IMR-90 (cell line): ENCODE results near the gene OR1L1. TPM values are rescaled to one million over a fixed set of nuclear protein-coding genes. Genes with fewer than 3 reads are reported as not detected.

Experiments
- ATAC-seq: fragments of 200-7000 bp; cut with Tn5 transposase; 2 replicates; pipeline ENCODE4 v1.9.1; 2020; ENCODE audit warnings: low read depth, mild to moderate bottlenecking, moderate library complexity
- BruUV-seq: library from RNA; stranded (reverse); fragments of 400-500 nt; replicated peaks from 2 replicates; lab custom pipeline; 2021; lab: Mats Ljungman, UMichigan
- CTCF ChIA-PET: fragments of 300-600 bp; formaldehyde crosslinking; extraction: SDS; loops from one replicate; lab custom pipeline; 2021; ENCODE audit warnings: antibody characterized with exemption; lab: Yijun Ruan, JAX
- POLR2A ChIA-PET: fragments of 300-600 bp; sonication (Branson Sonifier 250); formaldehyde crosslinking; loops from one replicate; lab custom pipeline; 2022; ENCODE audit warnings: antibody characterized with exemption; ENCODE audit not compliant: unreplicated experiment; lab: Charles Lee
- DNase-seq: peaks from one replicate; pipeline ENCODE4 v3.0.0; 2013
- H2AFZ ChIP-seq: replicated peaks from 2 replicates; pipeline ENCODE3; 2013; ENCODE audit warnings: low read length, mild to moderate bottlenecking; ENCODE audit not compliant: poor library complexity
- H2AK5ac ChIP-seq: 2 replicates; pipeline ENCODE4 v1.6.1; 2013; ENCODE audit warnings: low read depth, low read length, inconsistent platforms
- H2AK9ac ChIP-seq: replicated peaks from 2 replicates; pipeline ENCODE3; 2013; ENCODE audit warnings: mild to moderate bottlenecking, low read depth, low read length, moderate library complexity; ENCODE audit not compliant: poor library complexity
- H2BK120ac ChIP-seq: 2 replicates; pipeline ENCODE4 v1.6.1; 2013; ENCODE audit warnings: low read depth, low read length, inconsistent platforms
- H2BK15ac ChIP-seq: 3 replicates; pipeline ENCODE4 v1.6.1; 2013; ENCODE audit warnings: low read depth, low read length, inconsistent platforms
- H2BK20ac ChIP-seq: 2 replicates; pipeline ENCODE4 v1.6.1; 2013; ENCODE audit warnings: low read depth, mild to moderate bottlenecking, inconsistent platforms, low read length, moderate library complexity
- H2BK5ac ChIP-seq: 2 replicates; pipeline ENCODE4 v1.6.1; 2013; ENCODE audit warnings: mild to moderate bottlenecking, low read depth, low read length, inconsistent platforms; ENCODE audit not compliant: poor library complexity, severe bottlenecking
- H3K14ac ChIP-seq: replicated peaks from 2 replicates; pipeline ENCODE4 v1.6.1; 2013; ENCODE audit warnings: low read depth, low read length, inconsistent platforms
- H3K18ac ChIP-seq: 2 replicates; pipeline ENCODE4 v1.6.1; 2013; ENCODE audit warnings: low read depth, low read length, control low read depth
- H3K23ac ChIP-seq: 2 replicates; pipeline ENCODE4 v1.6.1; 2013; ENCODE audit warnings: low read depth, low read length, inconsistent platforms
- H3K27ac ChIP-seq: 2 replicates; pipeline ENCODE4 v1.5.1; 2013; ENCODE audit warnings: mild to moderate bottlenecking, control low read depth, low read length; ENCODE audit not compliant: insufficient read depth
- H3K27me3 ChIP-seq: 2 replicates; pipeline ENCODE4 v1.6.1; 2013; ENCODE audit warnings: low read length; ENCODE audit not compliant: control insufficient read depth, insufficient read depth
- H3K36me3 ChIP-seq: 2 replicates; pipeline ENCODE4 v1.6.1; 2013; ENCODE audit warnings: low read length, mixed read lengths; ENCODE audit not compliant: control insufficient read depth, insufficient read depth
- H3K4ac ChIP-seq: 2 replicates; pipeline ENCODE4 v1.6.1; 2013; ENCODE audit warnings: low read depth, low read length, inconsistent platforms
- H3K4me1 ChIP-seq: 2 replicates; pipeline ENCODE4 v1.6.1; 2013; ENCODE audit warnings: low read length, mixed read lengths; ENCODE audit not compliant: control insufficient read depth, insufficient read depth
- H3K4me2 ChIP-seq: 2 replicates; pipeline ENCODE4 v1.6.1; 2013; ENCODE audit warnings: low read depth, mild to moderate bottlenecking, control low read depth, low read length, moderate library complexity
- H3K4me3 ChIP-seq: 2 replicates; pipeline ENCODE4 v1.5.1; 2013; ENCODE audit warnings: low read depth, mild to moderate bottlenecking, control low read depth, low read length, moderate library complexity; ENCODE audit not compliant: insufficient read depth
- H3K56ac ChIP-seq: 2 replicates; pipeline ENCODE4 v1.6.1; 2013; ENCODE audit warnings: low read length, inconsistent platforms; ENCODE audit not compliant: insufficient read depth; ENCODE audit errors: extremely low read depth
- H3K79me1 ChIP-seq, 2 experiments: 2 replicates each; pipeline ENCODE4 v1.6.1; 2013; ENCODE audit warnings: low read length in 2 of 2, inconsistent platforms in 1 of 2, low read depth in 1 of 2
- H3K9ac ChIP-seq: 2 replicates; pipeline ENCODE4 v1.6.1; 2013; ENCODE audit warnings: low read depth, low read length, control low read depth
- H3K9me1 ChIP-seq: 2 replicates; pipeline ENCODE4 v1.6.1; 2013; ENCODE audit warnings: low read length, inconsistent platforms; ENCODE audit not compliant: insufficient read depth
- H3K9me3 ChIP-seq: 2 replicates; pipeline ENCODE4 v1.6.1; 2013; ENCODE audit warnings: low read length; ENCODE audit not compliant: control insufficient read depth, insufficient read depth
- H4K20me1 ChIP-seq: 2 replicates; pipeline ENCODE4 v1.6.1; 2013; ENCODE audit warnings: low read length, inconsistent platforms; ENCODE audit not compliant: insufficient read depth
- H4K5ac ChIP-seq: 2 replicates; pipeline ENCODE4 v1.6.1; 2013; ENCODE audit warnings: mild to moderate bottlenecking, low read depth, low read length, control low read depth
- H4K8ac ChIP-seq, 2 experiments: 2 replicates each; pipeline ENCODE4 v1.6.1; 2013; ENCODE audit warnings: low read depth in 2 of 2, low read length in 2 of 2, control low read depth in 1 of 2, inconsistent platforms in 1 of 2
- H4K91ac ChIP-seq: 2 replicates; pipeline ENCODE4 v1.6.1; 2013; ENCODE audit warnings: low read depth, low read length, inconsistent platforms; ENCODE audit not compliant: insufficient read depth
- CHD1 ChIP-seq: IDR thresholded peaks from 2 replicates; pipeline ENCODE4 v1.6.1; 2012; ENCODE audit warnings: low read depth, low read length, improper control_type of control experiment
- CTCF ChIP-seq: conservative IDR thresholded peaks from 2 replicates; pipeline ENCODE4 v1.5.1; 2012; ENCODE audit warnings: mild to moderate bottlenecking, low read depth, low read length, improper control_type of control experiment
- ELK1 ChIP-seq: fragments of 150-350 bp; IDR thresholded peaks from 2 replicates; pipeline ENCODE4 v1.6.1; 2016; ENCODE audit warnings: low read depth, mild to moderate bottlenecking, low read length, moderate library complexity, borderline replicate concordance
- MAZ ChIP-seq: IDR thresholded peaks from 2 replicates; pipeline ENCODE4 v1.6.1; 2012; ENCODE audit warnings: low read depth, mild to moderate bottlenecking, low read length, improper control_type of control experiment, moderate library complexity, borderline replicate concordance
- MXI1 ChIP-seq: IDR thresholded peaks from 2 replicates; pipeline ENCODE4 v1.6.1; 2012; ENCODE audit warnings: low read depth, mild to moderate bottlenecking, low read length, moderate library complexity, borderline replicate concordance
- NFE2L2 ChIP-seq: fragments of 150-350 bp; IDR thresholded peaks from 2 replicates; pipeline ENCODE4 v1.6.1; 2016; ENCODE audit warnings: low read depth, mild to moderate bottlenecking, low read length
- POLR2A ChIP-seq: IDR thresholded peaks from 2 replicates; pipeline ENCODE4 v1.6.1; 2012; ENCODE audit warnings: mild to moderate bottlenecking, low read depth, low read length
- dilution Hi-C: fragments of 300-500 bp; cut with HindIII; formaldehyde crosslinking; loops from one replicate; pipeline ENCODE4 v1.14.3; 2018; ENCODE audit warnings: low sequenced_read_pairs; ENCODE audit not compliant: unreplicated experiment
- in situ Hi-C: fragments of 300-500 bp; cut with MboI; formaldehyde crosslinking; loops from 3 replicates; pipeline ENCODE4 v1.14.3; 2019; ENCODE audit warnings: low sequenced_read_pairs, inconsistent platforms, mixed read lengths
- intact Hi-C: fragments of 100-400 bp; cut with micrococcal nuclease; formaldehyde crosslinking; loops from 2 replicates; pipeline ENCODE4 v1.10.0; 2022
- polyA plus RNA-seq, 3 experiments: library from polyadenylated mRNA; depleted of rRNA; stranded (reverse); fragments of >200 nt; gene quantifications; 2 replicates each; pipeline ENCODE4 v1.2.3, GENCODE V29; 2012; ENCODE audit warnings: low replicate concordance in 1 of 3
- total RNA-seq: library from RNA; depleted of rRNA; stranded (reverse); fragments of >200 nt; gene quantifications from 2 replicates; pipeline ENCODE4 v1.2.3, GENCODE V29; 2012

OR1L1 gene
- total and polyA plus RNA-seq, 2 of the 4 experiments (the other 2 are of a cell fraction): not detected

DNA sequence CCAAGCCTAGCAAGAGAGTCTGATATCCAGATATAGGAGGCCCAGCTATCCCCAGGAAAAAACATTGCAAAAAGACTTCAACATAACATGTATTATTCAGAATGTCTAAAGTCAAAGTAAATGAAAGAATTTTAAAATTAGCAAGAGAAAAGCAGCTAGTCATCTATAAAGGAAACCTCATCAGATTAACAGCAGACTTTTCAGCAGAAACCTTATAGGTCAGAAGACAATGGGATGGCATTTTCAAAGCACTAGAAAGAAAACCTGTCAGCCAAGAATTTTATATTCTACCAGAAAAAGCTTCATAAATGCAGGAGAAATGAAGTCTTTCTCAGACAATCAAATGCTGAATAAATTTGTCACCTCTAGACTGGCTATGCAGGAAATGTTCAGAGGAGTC, 23.3 kb downstream of the OR1L1 start:
- no peak overlapping the region for H2BK15ac ChIP-seq
- TF ChIP-seq CHD1 (no peak), NFE2L2 (no peak), CTCF (no peak), ELK1 (no peak), POLR2A (no peak), MAZ (no peak), MXI1 (no peak)
- in situ Hi-C loops: no loop called here
- no peak overlapping the region for H2AK9ac ChIP-seq
- H2BK120ac ChIP-seq: no peak overlapping the region
- no peaks in the 10 kb centered on the region for H4K20me1 ChIP-seq
- ATAC-seq (no peak), DNase-seq (no peak)
- dilution Hi-C loops: no loop called here
- no peak overlapping the region for H3K18ac ChIP-seq
- H3K4me1 ChIP-seq: no peaks in the 10 kb centered on the region
- H4K8ac ChIP-seq: no peak overlapping the region
- H3K9ac ChIP-seq: no peak overlapping the region
- no peaks in the 10 kb centered on the region for H3K9me3 ChIP-seq
- H3K4me3 ChIP-seq: no peak overlapping the region
- no peak overlapping the region for H2BK5ac ChIP-seq
- H2AK5ac ChIP-seq: no peak overlapping the region
- BruUV-seq: no TSS peak
- no peaks in the 10 kb centered on the region for H3K36me3 ChIP-seq
- H2AFZ ChIP-seq: no peak overlapping the region
- H3K23ac ChIP-seq: no peak overlapping the region
- no peak overlapping the region for H3K27ac ChIP-seq
- no peaks in the 10 kb centered on the region for H3K79me1 ChIP-seq
- H3K14ac ChIP-seq: no peak overlapping the region
- ChIA-PET POLR2A (no interaction called here), CTCF (no interaction called here)
- H4K91ac ChIP-seq: no peak overlapping the region
- H2BK20ac ChIP-seq: no peak overlapping the region
- intact Hi-C loops: no loop called here
- H4K5ac ChIP-seq: no peak overlapping the region
- no peak overlapping the region for H3K56ac ChIP-seq
- H3K9me1 ChIP-seq: no peaks in the 10 kb centered on the region
- no peak overlapping the region for H3K4ac ChIP-seq
- no peak overlapping the region for H3K4me2 ChIP-seq
- no peaks in the 10 kb centered on the region for H3K27me3 ChIP-seq
